GM12873 (cell line): Measurements from ENCODE around the gene EFNA5.

Source experiments
- TF ChIP-seq, protein P1 (sequence below): IDR thresholded peaks from 2 replicates; pipeline ENCODE4 v1.5.1; 2012; ENCODE audit warnings: low read depth, mild to moderate bottlenecking, moderate library complexity, low read length, control low read depth; ENCODE audit not compliant: insufficient read depth; ENCODE audit errors: missing control alignments

EFNA5 gene

DNA sequence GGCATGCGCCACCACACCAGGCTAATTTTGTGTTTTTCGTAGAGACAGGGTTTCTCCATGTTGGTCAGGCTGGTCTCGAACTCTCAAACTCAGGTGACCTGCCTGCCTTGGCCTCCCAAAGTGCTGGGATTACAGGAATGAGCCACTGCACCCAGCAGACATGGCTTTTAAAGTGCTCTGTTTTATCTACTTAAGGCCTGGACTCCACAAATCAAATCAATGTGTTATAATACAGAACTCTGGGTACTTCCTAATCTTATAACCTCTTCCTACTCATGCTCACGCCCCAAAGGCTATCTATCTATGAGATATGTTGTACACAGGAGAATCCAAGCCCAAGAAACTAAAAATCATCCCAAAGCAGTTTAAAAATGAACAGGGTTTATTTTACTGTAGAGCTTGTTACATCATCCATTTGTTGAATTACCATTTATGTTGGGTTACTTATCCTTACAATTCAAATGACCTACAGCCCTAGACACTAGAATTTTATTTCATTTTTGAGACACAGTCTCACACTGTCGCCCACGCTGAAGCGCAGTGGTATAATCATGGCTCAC, 155.1 kb downstream of the EFNA5 start:
- TF ChIP-seq, protein P1, sequence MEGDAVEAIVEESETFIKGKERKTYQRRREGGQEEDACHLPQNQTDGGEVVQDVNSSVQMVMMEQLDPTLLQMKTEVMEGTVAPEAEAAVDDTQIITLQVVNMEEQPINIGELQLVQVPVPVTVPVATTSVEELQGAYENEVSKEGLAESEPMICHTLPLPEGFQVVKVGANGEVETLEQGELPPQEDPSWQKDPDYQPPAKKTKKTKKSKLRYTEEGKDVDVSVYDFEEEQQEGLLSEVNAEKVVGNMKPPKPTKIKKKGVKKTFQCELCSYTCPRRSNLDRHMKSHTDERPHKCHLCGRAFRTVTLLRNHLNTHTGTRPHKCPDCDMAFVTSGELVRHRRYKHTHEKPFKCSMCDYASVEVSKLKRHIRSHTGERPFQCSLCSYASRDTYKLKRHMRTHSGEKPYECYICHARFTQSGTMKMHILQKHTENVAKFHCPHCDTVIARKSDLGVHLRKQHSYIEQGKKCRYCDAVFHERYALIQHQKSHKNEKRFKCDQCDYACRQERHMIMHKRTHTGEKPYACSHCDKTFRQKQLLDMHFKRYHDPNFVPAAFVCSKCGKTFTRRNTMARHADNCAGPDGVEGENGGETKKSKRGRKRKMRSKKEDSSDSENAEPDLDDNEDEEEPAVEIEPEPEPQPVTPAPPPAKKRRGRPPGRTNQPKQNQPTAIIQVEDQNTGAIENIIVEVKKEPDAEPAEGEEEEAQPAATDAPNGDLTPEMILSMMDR, result no peak

- TF ChIP-seq, protein P1, result no peak
Measured at GRCh38 chr5:107514305-107514704, 156.4 kb downstream of the EFNA5 start.

- TF ChIP-seq, protein P1, result no peak
Measured at GRCh38 chr5:107513337-107514085, 157.2 kb downstream of the EFNA5 start.

DNA sequence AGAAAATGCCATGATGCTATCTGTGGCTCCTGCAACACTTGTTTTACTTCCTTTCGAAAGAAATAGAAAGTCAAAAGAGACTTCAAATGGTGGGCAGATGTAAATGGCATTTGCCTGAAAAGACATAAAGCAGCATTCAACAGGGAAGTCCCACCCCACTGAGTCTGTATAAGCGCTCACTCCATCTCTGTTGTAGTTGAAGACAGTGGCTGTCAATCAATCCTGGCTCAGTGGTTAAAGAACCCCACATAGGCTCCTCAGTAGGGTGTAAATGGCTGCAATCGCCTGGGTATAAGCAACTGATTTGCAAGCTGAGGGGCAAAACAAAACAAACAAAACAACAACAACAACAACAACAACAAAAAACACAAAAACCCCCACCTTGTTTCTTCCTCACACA, 158.7 kb downstream of the EFNA5 start:
- TF ChIP-seq, protein P1, result no peak

DNA sequence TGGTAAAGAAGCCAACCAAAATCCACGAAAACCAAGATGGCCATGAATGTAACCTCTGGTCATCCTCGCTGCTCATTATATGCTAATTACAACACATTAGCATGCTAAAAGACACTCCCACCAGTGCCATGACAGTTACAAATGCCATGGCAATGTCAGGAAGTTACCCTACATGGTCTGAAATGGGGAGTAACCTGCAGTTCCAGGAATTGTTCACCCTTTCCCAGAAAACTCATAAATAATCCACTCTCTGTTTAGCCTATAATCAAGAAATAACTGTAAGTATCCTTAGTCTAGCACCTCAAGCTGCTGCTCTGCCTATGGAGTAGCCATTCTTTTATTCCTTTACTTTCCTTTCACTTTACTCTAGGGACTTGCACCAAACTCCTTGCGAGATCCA, 160.6 kb downstream of the EFNA5 start:
- TF ChIP-seq, protein P1, result no peak

- TF ChIP-seq, protein P1, result no peak
Measured at GRCh38 chr5:107508097-107508496, 162.6 kb downstream of the EFNA5 start.

DNA sequence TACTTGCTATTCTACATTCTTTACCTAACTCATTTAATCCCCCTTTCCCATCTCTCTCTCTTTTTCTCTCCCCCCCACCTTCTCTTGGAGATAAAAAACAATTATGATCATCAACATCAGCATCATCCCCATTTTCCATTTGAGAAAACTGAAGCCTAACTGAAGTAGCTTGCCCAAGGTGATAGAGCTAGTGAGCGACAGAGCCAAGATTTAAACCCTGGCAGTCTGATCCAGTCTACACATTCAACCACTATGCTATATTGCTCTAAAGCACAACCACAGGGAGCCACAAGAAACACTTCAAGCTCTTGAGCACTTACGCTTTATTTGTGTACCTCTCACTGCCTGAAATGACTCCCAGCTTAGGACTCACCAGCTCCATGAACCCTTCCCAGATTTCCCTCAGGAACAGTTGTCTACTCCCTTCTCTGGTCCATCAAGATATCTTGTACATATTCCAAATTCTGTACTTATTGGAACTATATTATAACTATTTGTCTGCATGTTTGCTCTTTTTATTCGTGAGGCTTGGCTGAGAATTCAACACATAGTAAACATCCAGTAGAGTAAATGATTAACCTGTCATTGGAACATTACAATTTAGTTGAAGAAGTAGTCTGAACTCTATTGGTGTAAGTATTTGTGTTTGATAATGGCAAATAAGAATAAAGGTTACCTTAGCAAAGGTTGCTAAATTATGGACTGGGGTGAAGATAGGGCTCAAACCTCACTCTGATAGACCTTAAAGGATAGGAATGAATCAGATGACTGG, 164.8 kb downstream of the EFNA5 start:
- TF ChIP-seq, protein P1, result no peak
